ENCODE measurements around the gene ELL.
A peak's percentile ranks its signal among the peaks of the same experiment; 100 is the strongest.

Gene ELL

GRCh38 chr19:18417250-18418028, 104.4 kb downstream of the ELL start:
- peak overlapping the region; percentile 52 for H3K4me3 ChIP-seq (ENCODE audit: low read depth, low read length)
- no peak for DNase-seq (ENCODE audit: low read depth)
- TF ChIP-seq CTCF (IDR thresholded peaks at IDR 0.05; ENCODE audit: low read depth, low read length, missing control alignments): no peak

- peak overlapping the region; percentile 52 for H3K4me3 ChIP-seq (ENCODE audit: low read depth, low read length)
- DNase-seq (ENCODE audit: low read depth): no peak
- TF ChIP-seq CTCF (IDR thresholded peaks at IDR 0.05; ENCODE audit: low read depth, low read length, missing control alignments): no peak
These were observed 105.1 kb downstream of the ELL start for GRCh38 chr19:18416778-18417249.

GRCh38 chr19:18415178-18415867, 106.5 kb downstream of the ELL start:
- DNase-seq (ENCODE audit: low read depth): no peak
- peak overlapping the region; percentile 22; the same call in 1 of the 2 replicates for H3K4me3 ChIP-seq (ENCODE audit: low read depth, low read length)
- no peak for TF ChIP-seq CTCF (IDR thresholded peaks at IDR 0.05; ENCODE audit: low read depth, low read length, missing control alignments)

GRCh38 chr19:18414504-18415177, 107.2 kb downstream of the ELL start:
- H3K4me3 ChIP-seq (ENCODE audit: low read depth, low read length): no peak overlapping the region; the same call in 1 of the 2 replicates
- TF ChIP-seq CTCF (IDR thresholded peaks at IDR 0.05; ENCODE audit: low read depth, low read length, missing control alignments): no peak
- no peak for DNase-seq (ENCODE audit: low read depth)

- TF ChIP-seq CTCF (IDR thresholded peaks at IDR 0.05; ENCODE audit: low read depth, low read length, missing control alignments): no peak
- H3K4me3 ChIP-seq (ENCODE audit: low read depth, low read length): no peak overlapping the region
- no peak for DNase-seq (ENCODE audit: low read depth)
These were observed 109.1 kb downstream of the ELL start for GRCh38 chr19:18412610-18413239.

GRCh38 chr19:18408053-18408476, 113.8 kb downstream of the ELL start:
- peak; percentile 56 for DNase-seq (ENCODE audit: low read depth)
- TF ChIP-seq CTCF (IDR thresholded peaks at IDR 0.05; ENCODE audit: low read depth, low read length, missing control alignments): peak; percentile 72
- H3K4me3 ChIP-seq (ENCODE audit: low read depth, low read length): no peak overlapping the region
